GM15510 (cell line): Measurements from ENCODE around the gene PDE4D.

ENCODE experiments used
- POLR2A ChIP-seq: IDR thresholded peaks from 3 replicates; pipeline ENCODE4 v1.6.1; 2011; ENCODE audit warnings: borderline replicate concordance; ENCODE audit not compliant: insufficient read length; ENCODE audit errors: extremely low read depth

Gene PDE4D

DNA sequence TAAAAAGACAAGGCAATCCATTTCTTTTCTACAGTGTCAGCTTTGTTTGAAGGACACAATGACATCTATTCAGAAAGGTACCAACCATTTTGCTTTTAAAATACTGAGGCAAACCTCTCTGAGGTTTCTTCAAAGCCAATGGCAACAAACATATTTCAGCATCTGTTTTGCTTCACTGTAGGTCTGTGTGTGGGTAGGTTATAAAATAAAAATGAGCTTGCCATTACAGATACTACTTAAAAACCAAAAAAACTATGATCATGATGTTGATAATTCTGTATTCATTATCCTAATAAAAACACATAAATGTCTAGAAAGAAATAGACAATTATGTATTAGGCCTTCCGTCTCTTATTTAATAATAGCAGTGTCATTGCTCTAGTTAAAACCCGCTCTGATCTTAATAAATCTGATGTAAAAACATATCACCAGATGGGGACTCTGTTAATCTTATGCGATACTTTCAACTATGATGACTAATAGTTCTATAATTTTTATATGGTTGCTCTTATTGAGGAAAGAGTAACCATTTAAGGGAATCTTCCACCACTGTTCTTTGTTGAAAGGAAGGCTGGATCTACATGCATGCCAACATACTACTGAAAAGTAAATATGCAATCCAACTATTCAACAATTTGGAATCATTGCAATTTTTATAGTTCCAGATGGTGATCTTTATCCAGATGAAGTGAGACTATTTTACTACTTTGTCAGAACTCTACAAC is 647.2 kb downstream of the PDE4D start:
- no peak for TF ChIP-seq POLR2A

DNA sequence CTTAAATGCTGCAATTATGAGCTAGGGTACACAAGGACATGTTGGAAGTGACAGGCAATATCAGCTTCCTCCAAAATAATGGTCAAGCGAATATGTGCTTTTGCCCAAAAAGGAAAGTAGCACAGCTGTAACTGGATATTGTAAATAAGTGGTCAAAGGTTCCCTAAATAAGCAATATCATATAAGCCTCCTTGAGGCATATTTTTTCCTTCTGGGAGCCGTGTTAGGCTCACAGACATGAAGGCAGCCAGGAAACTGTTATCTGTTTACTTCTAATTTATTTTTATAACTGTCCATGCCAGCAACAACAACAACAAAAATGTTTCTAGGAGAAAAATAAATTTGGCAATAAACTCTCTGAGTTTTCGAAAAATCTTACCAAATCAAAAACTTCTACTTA is 648.3 kb downstream of the PDE4D start:
- no peak for TF ChIP-seq POLR2A

DNA sequence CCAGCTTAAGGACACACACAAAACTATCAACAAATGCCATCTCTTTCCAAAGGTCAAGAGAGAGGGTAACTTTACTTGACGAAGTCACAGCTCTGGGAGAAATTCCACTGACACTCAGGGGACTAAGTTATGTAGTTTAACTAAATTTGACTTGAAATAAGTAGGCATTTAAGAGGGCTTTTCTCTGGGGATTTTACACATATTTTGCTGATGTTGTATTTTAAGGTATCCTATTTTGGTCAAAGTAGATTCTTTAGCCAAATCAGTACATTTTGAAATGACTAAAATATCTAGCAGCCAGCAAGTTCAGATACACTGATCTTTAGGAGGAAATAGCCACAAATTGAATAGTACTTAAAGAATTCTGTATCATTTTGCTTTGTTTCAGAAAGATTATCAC is 652.0 kb downstream of the PDE4D start:
- TF ChIP-seq POLR2A: no peak

DNA sequence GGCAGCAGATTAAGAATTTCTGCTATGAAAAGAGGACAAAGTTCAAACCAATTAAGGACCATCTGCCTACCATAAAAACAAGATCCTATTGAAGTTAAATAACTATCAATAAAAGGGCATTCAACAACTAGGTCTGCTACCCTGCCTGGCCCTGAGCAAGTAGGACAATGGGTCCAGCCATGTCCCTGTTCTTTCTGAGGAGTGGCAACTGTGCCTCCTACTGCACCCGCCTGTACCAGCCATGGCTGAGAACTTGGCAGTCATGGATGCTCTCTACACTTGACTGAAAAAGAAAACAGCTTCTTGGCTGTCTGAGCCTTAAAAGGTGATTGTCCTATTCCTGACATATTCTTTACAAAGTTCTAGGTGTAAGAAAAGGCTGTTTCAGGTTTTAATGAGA is 652.4 kb downstream of the PDE4D start:
- no peak for TF ChIP-seq POLR2A

DNA sequence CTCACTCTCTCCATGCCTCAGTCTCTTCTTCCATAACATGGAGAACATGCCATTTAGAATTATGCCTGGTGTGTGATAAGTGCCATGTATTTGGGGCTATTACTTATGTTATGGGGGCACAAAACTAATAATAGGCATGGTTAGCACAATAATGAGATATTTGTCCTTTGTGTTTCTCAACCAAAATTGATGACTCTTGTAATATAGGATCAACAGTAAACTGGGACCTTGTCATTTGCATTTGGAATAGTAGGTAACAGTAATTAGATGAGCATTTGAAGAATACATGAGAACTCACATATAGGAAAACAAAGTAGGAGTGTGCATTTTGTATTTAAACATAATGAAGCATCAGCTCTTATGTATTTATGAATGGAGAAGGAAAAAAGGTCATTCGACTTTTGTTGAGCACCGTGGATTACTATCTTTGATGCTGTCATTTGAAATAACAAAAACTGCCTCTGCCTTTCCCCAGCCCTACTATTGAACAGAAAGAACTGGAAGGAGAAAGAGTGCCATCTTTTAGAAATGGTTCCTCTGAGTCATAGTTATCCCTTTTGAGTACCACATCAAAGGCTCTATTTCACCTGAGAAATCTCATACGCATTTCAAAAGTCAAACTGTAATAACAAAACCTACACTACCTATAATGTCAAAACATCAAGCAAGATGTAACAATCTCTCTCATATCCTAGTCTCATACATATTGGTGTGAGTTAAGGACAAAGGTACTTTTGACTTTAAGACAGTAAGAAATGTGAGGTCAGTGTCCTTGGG is 655.2 kb downstream of the PDE4D start:
- no peak for TF ChIP-seq POLR2A

DNA sequence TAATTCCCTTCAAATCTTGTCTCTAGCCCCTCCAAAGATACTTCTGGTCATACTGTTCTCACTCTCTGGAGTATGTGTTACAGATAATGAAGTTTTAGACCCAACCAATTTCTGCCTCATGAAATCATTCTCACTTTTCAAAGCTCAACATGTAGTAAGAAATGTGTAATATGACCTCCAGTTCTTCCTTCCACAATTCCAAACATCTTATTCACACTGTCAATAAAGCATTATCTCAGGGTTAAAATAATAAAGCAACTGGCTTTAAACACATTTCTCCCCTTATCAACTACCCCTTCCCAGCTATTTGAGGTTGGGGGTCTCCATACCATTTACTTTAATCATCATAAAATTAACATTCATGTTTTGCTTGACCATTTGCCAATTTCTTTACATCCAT is 656.5 kb downstream of the PDE4D start:
- no peak for TF ChIP-seq POLR2A

DNA sequence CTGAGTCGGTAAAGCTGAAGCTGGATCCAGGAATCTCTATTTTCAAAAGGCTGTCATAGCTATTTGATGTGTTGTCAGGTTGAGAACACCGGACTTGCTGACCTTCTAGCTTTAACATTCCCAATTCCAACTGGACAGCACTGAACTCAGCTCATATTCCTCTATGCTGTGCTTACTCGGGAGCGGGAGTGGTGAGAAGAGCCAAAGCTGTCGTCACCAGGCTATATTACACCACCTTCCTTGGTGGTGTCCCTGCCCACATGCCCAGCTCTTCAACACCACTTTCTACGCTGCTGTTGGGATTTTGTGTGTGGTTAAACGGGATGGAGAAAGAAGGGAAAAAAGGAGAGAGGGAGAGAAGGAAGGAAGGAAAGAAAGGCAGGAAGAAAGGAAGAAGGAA is 657.1 kb downstream of the PDE4D start:
- no peak for TF ChIP-seq POLR2A

DNA sequence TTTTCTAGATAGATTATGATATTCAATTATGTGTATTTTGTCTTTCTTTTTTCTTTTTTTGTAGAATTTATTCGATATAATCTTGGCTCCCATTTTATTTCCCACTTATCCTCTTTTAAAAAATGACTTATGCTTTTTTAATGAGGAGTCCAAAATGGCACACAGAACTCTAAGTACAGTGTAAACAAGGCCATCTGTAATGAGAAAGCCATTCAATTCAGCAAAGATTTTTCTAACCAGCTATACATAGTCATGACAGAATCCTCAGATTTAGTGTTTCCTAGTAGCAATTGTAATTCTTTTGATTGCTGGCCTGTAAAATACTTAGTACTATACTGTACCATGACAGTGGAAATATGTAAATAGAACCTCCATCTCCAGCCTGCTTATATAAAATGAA is 659.3 kb downstream of the PDE4D start:
- no peak for TF ChIP-seq POLR2A

DNA sequence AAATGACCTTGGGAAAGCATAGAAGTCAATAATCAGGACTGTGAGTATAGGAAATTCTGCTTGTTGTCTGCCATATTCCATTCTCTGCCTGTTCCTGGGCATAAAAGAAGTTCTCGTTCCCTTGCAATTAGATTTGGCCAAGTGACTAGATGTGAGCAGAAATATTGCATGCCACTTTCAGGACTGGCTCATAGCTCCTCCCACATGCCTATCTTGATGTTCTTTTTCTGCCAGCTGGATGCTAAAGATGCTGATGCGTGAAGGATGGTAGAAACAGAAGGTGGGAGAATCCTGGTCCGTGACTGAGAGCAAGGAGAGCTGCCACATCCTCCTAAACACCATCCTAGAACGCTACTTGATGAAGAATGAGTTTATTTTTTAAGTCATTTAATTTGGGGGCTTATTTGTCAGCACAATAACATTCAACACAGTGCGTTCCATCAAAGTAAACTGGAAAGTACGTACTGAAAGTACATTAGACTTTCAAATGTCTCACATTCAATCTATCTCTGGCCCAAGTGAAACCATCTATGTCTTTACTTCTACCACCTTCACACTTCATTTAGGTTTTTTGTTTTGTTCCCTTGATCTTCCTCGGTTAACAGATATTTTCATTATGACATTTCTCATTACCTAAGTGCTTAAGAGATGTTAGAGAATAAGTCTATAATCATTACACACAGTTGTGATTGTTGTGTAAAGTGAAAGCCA is 662.1 kb downstream of the PDE4D start:
- TF ChIP-seq POLR2A: no peak

DNA sequence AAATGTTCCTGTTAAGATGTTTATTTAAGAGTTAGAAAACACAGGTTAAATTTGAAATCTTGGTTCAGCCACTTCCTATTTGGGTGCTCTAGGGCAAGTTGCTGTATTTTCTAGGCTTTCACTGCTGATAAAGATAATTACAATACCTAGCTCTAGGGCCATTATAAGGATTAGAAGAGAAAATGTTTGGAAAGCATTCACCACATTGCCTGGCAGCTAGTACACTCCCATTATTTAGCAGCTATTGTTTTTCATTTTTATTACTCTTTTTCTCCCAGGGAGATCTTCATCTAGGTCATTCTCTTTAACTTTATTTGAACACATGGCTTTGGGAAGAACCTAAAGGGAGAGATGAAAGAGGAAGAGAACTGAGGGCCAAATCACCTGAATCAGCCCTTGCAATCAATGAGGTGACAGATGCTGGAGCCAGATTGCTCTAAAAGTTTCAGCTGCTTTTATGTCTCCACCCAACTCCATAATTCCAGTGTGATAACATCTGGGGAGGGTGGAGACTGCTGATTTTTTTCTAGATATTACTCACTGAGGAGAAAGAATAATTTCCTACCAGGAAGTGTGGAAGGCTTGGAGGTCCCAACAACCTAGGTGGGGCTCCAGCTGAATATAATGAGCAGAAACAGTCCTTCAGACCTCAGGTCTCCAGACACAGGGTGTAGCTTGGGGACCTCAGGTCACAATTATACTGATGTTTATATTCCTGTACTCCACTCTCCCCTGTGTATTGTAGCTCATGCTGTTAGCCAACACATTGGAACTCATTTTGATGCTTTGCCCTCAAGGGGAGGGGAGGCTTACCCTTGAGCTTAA is 670.6 kb downstream of the PDE4D start:
- TF ChIP-seq POLR2A: no peak

DNA sequence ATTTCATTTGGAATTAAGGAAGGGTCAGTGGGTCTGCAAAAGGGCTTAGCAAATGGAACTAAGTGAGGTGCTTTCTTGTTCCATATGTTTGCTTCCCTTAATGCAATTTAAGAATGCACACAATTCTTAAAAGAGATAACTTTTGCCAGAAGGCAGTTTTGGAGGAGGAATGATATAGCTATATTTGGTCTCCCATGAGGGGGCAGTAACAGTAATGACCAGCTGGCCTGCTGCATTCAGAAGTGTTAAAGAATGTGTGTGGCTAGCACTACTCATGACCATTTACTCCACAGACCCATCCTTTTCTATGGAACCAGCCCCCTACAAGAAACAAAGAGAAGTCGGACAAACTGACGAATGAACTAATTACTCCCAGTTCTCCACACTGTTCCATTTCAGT is 671.8 kb downstream of the PDE4D start:
- no peak for TF ChIP-seq POLR2A

DNA sequence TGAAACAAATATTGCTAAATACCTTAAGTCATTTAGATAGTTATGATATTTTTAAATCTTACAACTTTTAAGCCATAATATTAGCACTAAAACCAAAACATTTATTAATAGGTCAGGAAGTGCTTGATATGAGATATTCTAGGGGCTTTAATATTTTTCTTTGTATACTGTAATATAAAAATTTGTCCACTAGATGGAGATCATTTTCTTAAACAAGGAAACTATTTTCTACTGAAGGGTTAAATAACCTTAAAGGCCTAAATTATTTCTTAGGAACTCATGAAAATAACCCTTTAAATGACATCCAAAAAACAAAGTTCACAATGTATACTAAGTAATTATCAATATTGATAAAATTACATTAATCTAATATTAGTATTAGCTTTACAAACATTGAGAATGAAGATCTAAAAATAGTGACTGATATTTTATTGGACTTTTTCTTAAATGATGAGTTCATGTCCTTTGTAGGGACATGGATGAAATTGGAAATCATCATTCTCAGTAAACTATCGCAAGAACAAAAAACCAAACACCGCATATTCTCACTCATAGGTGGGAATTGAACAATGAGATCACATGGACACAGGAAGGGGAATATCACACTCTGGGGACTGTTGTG is 675.0 kb downstream of the PDE4D start:
- TF ChIP-seq POLR2A: no peak

DNA sequence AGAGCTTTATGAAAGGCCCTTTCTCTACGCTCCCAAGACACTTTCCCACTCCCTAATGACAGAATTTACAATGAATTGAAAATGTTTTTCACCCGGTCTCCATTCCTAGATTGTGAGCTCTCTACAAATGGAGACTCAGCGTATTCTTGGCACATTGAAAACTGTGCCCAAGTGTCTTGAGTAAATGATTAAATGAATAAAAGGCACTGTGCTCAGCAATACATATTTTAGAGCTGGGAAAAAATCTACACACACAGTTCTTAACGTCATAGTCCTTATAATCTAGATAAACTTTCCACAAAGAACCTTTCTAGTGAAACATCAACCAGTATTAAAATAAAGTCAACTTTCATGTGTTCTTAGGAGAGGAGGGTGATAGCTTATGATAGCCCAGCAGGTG is 676.7 kb downstream of the PDE4D start:
- no peak for TF ChIP-seq POLR2A

DNA sequence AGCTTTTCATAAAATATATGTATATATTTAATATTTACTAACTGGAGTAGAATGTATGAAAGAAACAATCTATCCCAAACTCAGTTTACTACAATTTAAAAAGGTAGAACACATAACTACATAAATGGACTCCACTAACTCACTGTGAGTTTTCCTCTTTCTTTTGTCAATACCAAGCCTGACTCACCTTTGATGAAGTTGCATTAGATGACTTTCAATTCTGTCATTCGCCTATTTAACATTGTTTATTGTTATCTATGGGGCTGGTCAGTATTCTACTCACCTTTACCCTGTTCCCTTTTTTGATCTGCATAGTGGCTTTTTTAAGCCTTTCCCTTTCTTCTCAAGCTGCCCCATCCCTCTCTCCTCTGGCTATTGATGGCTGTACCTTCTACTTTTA is 680.9 kb downstream of the PDE4D start:
- no peak for TF ChIP-seq POLR2A
